Germinal center (tissue), 1 donor: Measurements from ENCODE around the gene SIGLEC6.

ENCODE experiments used
- DNase-seq: peaks from one replicate; pipeline ENCODE4 v3.0.0; 2012; ENCODE audit warnings: mixed read lengths, low spot score

Gene SIGLEC6

GRCh38 chr19:51531349-51532315 lies at the start of gene SIGLEC6:
SIGLEC6 (minus strand) TSS chr19:51531670; CDS start chr19:51531648, 22 bp downstream.
- peak; percentile 21 for DNase-seq

DNA sequence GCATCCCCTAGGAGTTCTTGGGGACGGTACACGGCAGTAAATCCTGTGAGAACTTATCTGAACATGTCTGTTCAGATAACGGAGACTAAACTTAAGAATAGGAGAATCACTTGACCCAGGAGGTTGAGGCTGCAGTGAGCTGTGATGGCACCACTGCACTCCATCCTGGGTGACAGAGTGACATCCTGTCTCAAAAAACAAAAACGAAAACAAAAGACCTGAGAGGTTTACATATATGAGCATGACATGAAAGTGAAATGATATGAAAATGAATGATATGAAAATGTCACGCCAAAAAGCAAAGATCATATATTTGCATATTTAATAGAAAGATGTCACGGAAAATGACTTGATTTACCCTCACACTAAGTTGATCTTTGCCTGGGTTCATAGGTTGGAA lies 45.4 kb upstream of the SIGLEC6 start:
- no peak for DNase-seq

DNA sequence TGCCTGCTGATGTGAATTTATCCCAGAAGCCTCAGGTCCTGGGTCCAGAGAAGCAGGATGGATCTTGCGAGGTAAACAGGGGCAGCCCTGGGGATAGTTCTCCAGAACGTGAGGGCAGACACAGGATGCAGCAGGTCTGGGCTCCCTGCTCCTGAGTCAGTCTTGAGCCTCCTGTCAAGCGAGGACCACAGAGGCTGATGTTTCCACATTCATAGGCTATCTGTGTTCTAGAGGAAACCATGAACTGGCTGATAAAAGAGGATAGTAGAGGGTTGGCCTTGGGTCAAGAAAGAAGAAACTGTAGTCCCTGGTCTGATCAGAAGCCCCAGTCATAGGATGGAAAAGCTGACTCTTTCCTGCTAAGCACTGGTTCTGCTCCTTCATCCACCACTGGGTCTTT lies 41.9 kb upstream of the SIGLEC6 start:
- no peak for DNase-seq

DNA sequence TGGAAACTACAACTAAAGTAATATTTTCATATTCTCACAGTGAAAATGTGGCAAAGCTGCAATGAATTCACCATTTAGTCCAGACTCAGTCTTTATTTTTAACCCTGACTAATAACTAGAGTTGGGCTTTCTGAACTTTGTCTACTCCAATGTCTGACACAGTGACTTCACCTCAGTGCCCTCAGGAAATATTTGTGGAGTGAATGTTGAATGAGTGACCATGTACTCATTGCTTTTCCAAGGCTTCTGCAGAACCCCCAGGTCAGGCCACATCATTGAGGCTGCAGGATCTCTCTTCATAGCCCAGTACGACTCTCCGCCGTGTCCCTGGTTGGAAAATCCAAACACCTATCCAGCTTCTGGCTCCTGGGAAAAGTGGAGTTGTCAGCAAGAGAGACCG lies 41.4 kb upstream of the SIGLEC6 start:
- DNase-seq, result no peak

- DNase-seq, result peak; percentile 22
Measured at GRCh38 chr19:51572410-51572809, 40.9 kb upstream of the SIGLEC6 start.

- DNase-seq, result no peak
Measured at GRCh38 chr19:51571599-51571998, 40.1 kb upstream of the SIGLEC6 start.

DNA sequence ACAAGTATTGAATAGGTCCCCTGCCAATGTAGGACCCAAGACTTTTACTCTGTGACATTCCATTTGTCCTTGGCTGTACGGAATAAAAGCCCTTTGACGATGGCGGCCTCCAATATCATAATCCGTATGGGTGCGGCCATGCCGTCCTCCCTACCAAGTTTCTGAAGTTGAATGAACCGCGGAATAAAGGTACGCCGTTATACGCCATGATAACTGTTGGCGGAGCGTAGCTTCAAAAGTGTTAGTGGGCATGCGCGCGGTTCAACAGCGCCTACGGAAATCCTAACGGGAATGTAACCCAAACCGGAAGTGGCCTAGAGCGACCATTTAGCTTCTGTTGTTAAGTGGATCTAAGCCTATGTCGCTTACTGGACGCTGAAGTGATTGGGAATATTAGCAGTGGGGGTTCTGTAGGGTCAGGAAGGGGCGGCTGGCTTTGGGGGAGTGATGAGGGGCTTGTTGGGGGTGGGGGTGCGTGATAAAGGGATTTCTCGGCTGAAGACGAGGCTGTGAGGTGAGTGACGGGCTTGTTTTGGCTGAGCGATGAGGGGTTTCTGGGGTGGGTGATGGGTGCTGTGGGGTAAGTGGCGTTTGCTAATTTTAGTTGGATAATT lies 39.6 kb upstream of the SIGLEC6 start, which contains the start of gene ZNF175:
TSS of gene ZNF175 (plus strand) at position 322 of the 614 bp plus-strand sequence. CDS start 2,047 bp downstream, outside the sequence.
- DNase-seq, result peak; percentile 80

DNA sequence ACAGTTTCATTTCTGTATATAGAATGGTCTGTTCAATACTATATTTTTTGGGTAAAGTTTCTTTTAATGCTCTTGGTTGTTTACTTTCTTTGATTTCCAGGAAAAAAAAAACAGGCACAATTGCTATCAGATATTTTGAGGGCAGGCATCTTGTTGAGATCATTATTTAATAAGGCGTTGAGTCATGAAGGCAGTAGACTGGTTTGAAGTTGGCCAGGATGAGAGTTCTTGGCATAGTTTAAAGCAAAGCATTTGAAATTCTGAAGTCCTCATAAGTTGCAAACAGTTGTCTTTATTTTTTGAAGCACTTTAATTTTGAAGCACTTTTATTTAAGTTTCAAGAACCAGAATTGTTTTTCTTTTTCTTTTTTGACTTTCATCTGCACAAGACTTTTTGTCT lies 37.0 kb upstream of the SIGLEC6 start:
- DNase-seq, result no peak

DNA sequence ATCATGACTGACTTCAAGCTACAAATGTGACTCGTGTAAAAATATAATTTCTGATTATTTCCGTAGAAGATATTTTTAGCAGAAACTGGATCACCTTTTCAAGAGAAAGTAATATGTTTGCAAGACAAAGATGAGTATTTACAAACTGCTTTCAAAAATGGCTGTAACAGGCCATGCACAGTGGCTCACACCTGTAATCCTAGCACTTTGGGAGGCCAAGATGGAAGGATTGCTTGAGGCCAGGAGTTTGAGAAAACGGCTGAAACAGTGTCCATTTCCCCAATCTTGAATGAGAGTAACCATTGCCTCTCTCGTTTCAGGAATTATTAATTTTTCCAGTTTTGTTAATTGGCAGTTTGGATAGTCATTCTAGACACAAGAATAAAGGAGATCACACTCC lies 36.1 kb upstream of the SIGLEC6 start:
- no peak for DNase-seq

GRCh38 chr19:51566489-51567100 lies 35.1 kb upstream of the SIGLEC6 start:
- no peak for DNase-seq

GRCh38 chr19:51565583-51565982 lies 34.1 kb upstream of the SIGLEC6 start:
- DNase-seq, result no peak

DNA sequence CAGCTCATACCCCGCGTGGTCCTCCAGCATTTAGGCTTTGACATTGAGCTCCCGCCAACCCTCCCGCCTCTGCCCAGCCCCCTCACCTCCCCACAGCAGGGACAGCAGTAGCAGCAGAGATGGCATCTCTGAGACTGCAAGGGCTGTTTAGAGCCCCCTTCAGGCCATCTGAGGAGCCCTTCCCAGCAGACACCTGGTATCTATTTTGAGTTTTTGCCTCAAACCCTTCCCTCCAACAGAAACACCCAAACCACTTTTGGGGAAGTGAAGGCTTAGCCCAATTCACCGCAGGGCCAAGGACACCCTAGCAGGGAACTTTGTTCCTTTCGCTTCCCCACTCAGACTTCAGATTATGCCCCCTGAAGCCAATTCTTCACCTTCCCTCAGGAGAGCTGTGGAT lies 33.3 kb upstream of the SIGLEC6 start:
- DNase-seq, result no peak

GRCh38 chr19:51560339-51560738 lies 28.9 kb upstream of the SIGLEC6 start:
- DNase-seq, result no peak

- DNase-seq, result no peak
Measured at GRCh38 chr19:51559240-51559639, 27.8 kb upstream of the SIGLEC6 start.

DNA sequence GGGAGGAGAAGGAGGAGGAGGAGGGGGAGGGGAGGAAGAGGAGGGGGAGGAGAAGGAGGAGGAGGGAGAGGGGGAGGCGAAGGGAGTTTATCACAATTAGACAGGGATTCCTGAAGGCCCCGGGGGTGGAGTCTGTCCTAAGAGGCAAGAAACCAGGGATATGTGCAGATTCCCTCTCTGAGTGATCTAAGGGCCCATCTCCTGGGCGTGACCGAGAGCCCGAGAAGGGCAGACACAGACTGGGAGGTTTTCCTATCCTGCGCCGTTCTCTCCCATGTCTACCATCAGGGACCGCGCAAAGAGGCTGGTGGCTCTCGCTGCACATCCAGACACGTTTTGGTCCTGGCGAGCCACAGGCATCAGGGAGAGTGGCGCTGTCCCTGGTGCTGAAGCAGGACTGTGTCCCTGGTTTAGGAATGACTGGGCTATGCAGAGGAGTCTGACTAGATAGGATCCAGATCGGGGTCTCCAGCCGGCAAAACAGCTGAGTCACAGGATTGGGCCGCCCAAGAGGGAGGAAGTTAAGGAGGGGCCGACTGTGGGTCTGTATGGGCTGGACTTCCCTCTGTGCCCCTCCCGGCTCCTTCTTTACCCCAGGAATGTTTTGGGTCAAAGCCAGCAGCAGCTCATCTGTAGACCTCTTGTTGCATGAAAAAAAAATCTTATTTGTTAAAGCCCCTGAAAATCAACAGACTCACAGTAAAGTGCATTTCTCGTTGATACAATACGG lies 21.7 kb upstream of the SIGLEC6 start:
- no peak for DNase-seq

- DNase-seq, result no peak
Measured at GRCh38 chr19:51552608-51552995, 21.1 kb upstream of the SIGLEC6 start.

DNA sequence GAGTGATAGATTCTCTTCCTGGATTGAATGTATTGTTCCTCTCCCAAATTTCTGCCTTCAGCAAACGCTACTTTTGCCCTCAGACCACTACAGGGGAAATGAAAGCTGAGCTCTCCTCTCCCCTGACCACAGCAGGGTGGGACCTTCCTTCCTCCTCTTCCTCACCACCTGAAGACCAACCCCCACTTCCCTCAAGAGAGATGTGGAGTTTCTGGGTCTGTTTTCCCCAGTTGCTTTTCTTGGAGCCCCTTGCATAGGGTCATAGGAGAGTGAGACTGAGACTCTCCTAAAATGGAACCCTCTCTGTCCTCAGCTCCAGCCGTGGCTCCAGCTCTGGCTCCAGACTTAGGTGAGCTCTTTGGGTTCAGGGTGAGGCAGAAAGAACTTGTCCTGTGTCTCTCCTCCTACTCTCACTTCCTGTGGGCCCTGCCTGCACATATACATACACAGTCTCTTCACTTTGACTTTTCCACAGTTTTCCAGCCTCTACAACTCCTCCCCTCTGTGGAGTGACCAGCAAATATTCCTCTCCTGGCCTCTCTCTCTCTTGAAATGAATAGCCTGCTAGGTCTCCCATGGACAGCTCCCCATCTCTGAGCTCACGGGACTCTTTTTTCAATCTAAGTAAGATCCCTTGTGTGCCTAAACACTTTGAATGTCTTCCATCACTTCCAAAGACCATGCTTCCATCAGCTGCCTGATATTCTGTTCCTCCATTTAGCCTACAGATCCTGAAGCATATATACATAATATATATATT lies 20.4 kb upstream of the SIGLEC6 start:
- no peak for DNase-seq

- no peak for DNase-seq
Measured at GRCh38 chr19:51550848-51551672, 19.6 kb upstream of the SIGLEC6 start.

DNA sequence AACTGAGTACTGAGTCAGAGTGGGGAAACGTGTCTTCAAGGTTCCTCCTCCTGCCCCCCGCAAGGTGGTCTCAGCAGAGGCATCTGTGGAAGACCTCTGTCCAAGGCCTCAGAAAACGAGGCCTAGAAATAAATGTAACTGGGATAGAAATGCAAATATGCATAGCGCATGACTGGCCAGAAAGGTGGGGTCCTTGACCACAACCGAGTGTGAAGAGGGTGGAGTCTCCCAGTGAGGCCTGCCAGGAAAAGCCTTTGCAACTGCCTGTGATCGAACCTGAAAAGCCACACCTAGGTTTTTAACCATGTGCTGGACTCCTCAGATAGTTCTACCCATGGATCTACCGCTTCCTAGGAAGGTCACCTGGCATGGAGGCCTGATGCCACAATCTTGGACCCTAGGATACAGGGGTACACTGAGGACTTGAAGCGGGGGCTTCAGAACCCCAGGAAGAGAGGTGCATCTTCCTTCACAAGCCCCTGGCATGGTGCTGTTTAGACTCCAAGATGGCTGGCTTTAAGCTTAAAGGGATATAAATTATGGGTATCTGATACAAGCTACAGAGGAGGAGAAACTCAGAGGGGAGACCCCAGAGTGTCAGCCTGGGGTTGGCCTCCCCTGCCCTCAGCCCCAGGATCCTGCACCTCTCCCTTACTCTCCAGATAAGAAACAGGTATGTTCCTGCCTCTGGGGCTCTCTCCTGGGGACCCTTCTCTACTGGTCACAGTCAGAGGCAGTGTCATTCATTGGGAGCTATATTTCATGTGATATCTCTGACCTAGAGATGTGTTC lies 18.3 kb upstream of the SIGLEC6 start:
- DNase-seq, result no peak

DNA sequence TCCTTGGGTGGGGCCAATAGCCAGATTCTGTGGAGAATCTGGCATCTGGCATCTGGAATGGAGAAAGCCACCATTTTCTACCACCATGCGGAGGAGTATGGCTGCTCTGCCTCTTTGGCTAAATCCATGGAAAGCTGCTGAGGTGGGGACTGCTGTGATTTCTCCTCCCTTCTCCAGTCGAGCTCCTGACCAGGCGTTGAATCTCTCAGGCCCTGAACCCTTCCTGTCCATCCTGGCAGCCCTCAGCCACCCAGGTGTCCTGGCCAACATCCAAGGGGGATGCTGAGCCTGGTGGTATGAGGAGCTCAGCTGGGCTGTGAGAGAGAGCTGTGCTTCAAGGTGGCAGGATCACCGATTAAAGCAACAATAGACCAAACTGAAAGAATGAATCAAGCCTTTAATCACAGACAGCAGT lies 17.4 kb upstream of the SIGLEC6 start:
- no peak for DNase-seq
